Occipital lobe (tissue), 2 donors: ENCODE data around the gene ATP6V0C. TPM values are rescaled to one million over a fixed set of nuclear protein-coding genes. Genes with fewer than 3 reads are reported as not detected.
"Not testable (repeated sequence)": the region's sequence is repeated elsewhere in the genome, so short reads cannot be mapped to it uniquely, and the experiment has no call there.

Experiments
- DNase-seq: peaks from one replicate; lab custom pipeline; 2025; lab: John Stamatoyannopoulos, UW
- total RNA-seq: library from RNA; depleted of rRNA; stranded (reverse); fragments of >200 nt; gene quantifications from one replicate; pipeline ENCODE4 v1.2.3, GENCODE V29; 2014

Gene ATP6V0C
- total RNA-seq, 1 donor from 2014 or later, result 11.7 TPM

- no peak for DNase-seq
Observed at GRCh38 chr16:2527071-2527783, 13.5 kb downstream of the ATP6V0C start.

GRCh38 chr16:2527784-2528100 is 14.0 kb downstream of the ATP6V0C start:
- DNase-seq, result no peak

GRCh38 chr16:2528161-2529060 is 14.7 kb downstream of the ATP6V0C start:
- no peak for DNase-seq

- no peak for DNase-seq
Observed at GRCh38 chr16:2529061-2529931, 15.5 kb downstream of the ATP6V0C start.

GRCh38 chr16:2529961-2530628 is 16.3 kb downstream of the ATP6V0C start:
- no peak for DNase-seq

- no peak for DNase-seq
Observed at GRCh38 chr16:2530629-2531318, 17.0 kb downstream of the ATP6V0C start.

GRCh38 chr16:2531371-2531695 is 17.6 kb downstream of the ATP6V0C start, which contains the start of gene CEMP1:
TSS of gene CEMP1 (minus strand) at chr16:2531408. CDS start at chr16:2531073, 335 bp downstream.
- no peak for DNase-seq

- DNase-seq, result peak; percentile 98
Observed at GRCh38 chr16:2531696-2532493, 18.1 kb downstream of the ATP6V0C start.

GRCh38 chr16:2532494-2533141 is 18.9 kb downstream of the ATP6V0C start:
- no peak for DNase-seq

- DNase-seq, result not testable (repeated sequence)
Observed at GRCh38 chr16:2533142-2533755, 19.5 kb downstream of the ATP6V0C start.

GRCh38 chr16:2533912-2534311 is 20.2 kb downstream of the ATP6V0C start:
- no peak for DNase-seq

- not testable (repeated sequence) for DNase-seq
Observed at GRCh38 chr16:2534335-2534734, 20.6 kb downstream of the ATP6V0C start.

- DNase-seq, result no peak
Observed at GRCh38 chr16:2535625-2536013, 21.9 kb downstream of the ATP6V0C start.

- DNase-seq, result peak; percentile 94
Observed at GRCh38 chr16:2537451-2538379, 24.0 kb downstream of the ATP6V0C start, which contains the start of gene PDPK1. TSS of gene PDPK1 (plus strand) at chr16:2538021. CDS start at chr16:2538113, 92 bp downstream.

- not testable (repeated sequence) for DNase-seq
Observed at GRCh38 chr16:2539192-2539844, 25.6 kb downstream of the ATP6V0C start.

- not testable (repeated sequence) for DNase-seq
Observed at GRCh38 chr16:2539845-2540458, 26.2 kb downstream of the ATP6V0C start.

GRCh38 chr16:2540912-2541311 is 27.2 kb downstream of the ATP6V0C start:
- not testable (repeated sequence) for DNase-seq
